Osteocyte (in vitro differentiated cells): Measurements from ENCODE around the gene ARG2. TPM values are rescaled to one million over a fixed set of nuclear protein-coding genes. Genes with fewer than 3 reads are reported as not detected.

Source experiments
- DNase-seq: peaks from one replicate; pipeline ENCODE4 v3.0.0; 2021; ENCODE audit warnings: mixed read lengths; ENCODE audit not compliant: unreplicated experiment; ENCODE audit errors: extremely low spot score
- H3K27ac Mint-ChIP-seq: one replicate; pipeline ENCODE4 v1.8.0; 2021; ENCODE audit warnings: mild to moderate bottlenecking, mixed read lengths; ENCODE audit not compliant: unreplicated experiment
- H3K27me3 Mint-ChIP-seq: one replicate; pipeline ENCODE4 v1.8.0; 2021; ENCODE audit warnings: mixed read lengths; ENCODE audit not compliant: unreplicated experiment
- H3K36me3 Mint-ChIP-seq: one replicate; pipeline ENCODE4 v1.8.0; 2021; ENCODE audit warnings: mixed read lengths; ENCODE audit not compliant: unreplicated experiment
- H3K4me1 Mint-ChIP-seq: one replicate; pipeline ENCODE4 v1.8.0; 2021; ENCODE audit warnings: mixed read lengths; ENCODE audit not compliant: unreplicated experiment
- H3K4me3 Mint-ChIP-seq: one replicate; pipeline ENCODE4 v1.8.0; 2021; ENCODE audit warnings: mild to moderate bottlenecking, moderate library complexity, mixed read lengths; ENCODE audit not compliant: unreplicated experiment
- H3K9me3 Mint-ChIP-seq: one replicate; pipeline ENCODE4 v1.8.0; 2021; ENCODE audit warnings: mixed read lengths; ENCODE audit not compliant: unreplicated experiment
- CTCF ChIP-seq: fragments of 200-600 bp; sonication (generic); IDR thresholded peaks from 2 replicates; pipeline ENCODE4 v1.5.0; 2021; ENCODE audit warnings: antibody characterized with exemption, mild to moderate bottlenecking, moderate library complexity
- long read RNA-seq: library from polyadenylated mRNA; unstranded; transcript quantifications from one replicate; pipeline ENCODE4 v2.0.0, GENCODE V29; 2021
- total RNA-seq: library from RNA; stranded (reverse); gene quantifications from 2 replicates; pipeline ENCODE4 v1.2.1, GENCODE V29; 2021

ARG2 gene
- total RNA-seq: 3.2 and 4.2 TPM in 2 replicates
- long read RNA-seq, transcript ARG2-201 (8 exons, 2,045 nt): major isoform, 40 of 43 reads
- long read RNA-seq, partial matches to known transcripts: 0 of 43 reads
- long read RNA-seq, other reads (novel, unspliced or antisense): 3 of 43 reads

- DNase-seq: peak; percentile 97
- H3K27ac Mint-ChIP-seq: peak within 1 kb of the TSS; percentile 97
- peak within 1 kb of the TSS; percentile 81 for H3K4me3 Mint-ChIP-seq
Observed at GRCh38 chr14:67619446-67620216, at the start of gene ARG2. Gene ARG2, plus strand, starts transcription at chr14:67619920. Its CDS starts 58 bp downstream, at chr14:67619978.

GRCh38 chr14:67570453-67570852, 49.3 kb upstream of the ARG2 start:
- Mint-ChIP-seq H3K27me3 (peaks cover 6% of the 10 kb centered on the region), H3K9me3 (no peaks in the 10 kb centered on the region), H3K4me3 (no peak overlapping the region), H3K27ac (no peak overlapping the region), H3K4me1 (no peaks in the 10 kb centered on the region), H3K36me3 (no peaks in the 10 kb centered on the region)
- no peak for DNase-seq
- TF ChIP-seq CTCF: no peak

More at GRCh38 chr14:67619446-67620216, at the start of gene ARG2:
- H3K27me3 Mint-ChIP-seq: peaks cover 15% of the 10 kb centered on the region
- TF ChIP-seq CTCF: no peak
- H3K36me3 Mint-ChIP-seq: peaks cover 6% of the 10 kb centered on the region
- no peaks in the 10 kb centered on the region for H3K9me3 Mint-ChIP-seq
- peaks cover 32% of the 10 kb centered on the region for H3K4me1 Mint-ChIP-seq

- Mint-ChIP-seq H3K4me3 (no peak overlapping the region), H3K4me1 (no peaks in the 10 kb centered on the region), H3K27me3 (peaks cover 6% of the 10 kb centered on the region), H3K36me3 (no peaks in the 10 kb centered on the region), H3K27ac (no peak overlapping the region), H3K9me3 (no peaks in the 10 kb centered on the region)
- peak; percentile 86 for TF ChIP-seq CTCF
- no peak for DNase-seq
Observed at GRCh38 chr14:67571275-67571990, 48.3 kb upstream of the ARG2 start.

- Mint-ChIP-seq H3K27me3 (peaks cover 6% of the 10 kb centered on the region), H3K9me3 (no peaks in the 10 kb centered on the region), H3K4me1 (no peaks in the 10 kb centered on the region), H3K27ac (no peak overlapping the region), H3K4me3 (no peak overlapping the region), H3K36me3 (no peaks in the 10 kb centered on the region)
- DNase-seq: no peak
- TF ChIP-seq CTCF: no peak
Observed at GRCh38 chr14:67571991-67572323, 47.8 kb upstream of the ARG2 start.

- no peak for DNase-seq
- no peak overlapping the region for H3K27ac Mint-ChIP-seq
- TF ChIP-seq CTCF: no peak
- H3K9me3 Mint-ChIP-seq: no peaks in the 10 kb centered on the region
- no peaks in the 10 kb centered on the region for H3K4me1 Mint-ChIP-seq
- H3K36me3 Mint-ChIP-seq: no peaks in the 10 kb centered on the region
- no peak overlapping the region for H3K4me3 Mint-ChIP-seq
- H3K27me3 Mint-ChIP-seq: peaks cover 3% of the 10 kb centered on the region
Observed at GRCh38 chr14:67572608-67573007, 47.1 kb upstream of the ARG2 start.
